Endothelial cell of umbilical vein (primary cell): Measurements from ENCODE around the gene CDKN1C. TPM values are rescaled to one million over a fixed set of nuclear protein-coding genes. Genes with fewer than 3 reads are reported as not detected.

Experiments used
- BruUV-seq: library from RNA; stranded (reverse); fragments of 400-500 nt; replicated peaks from 2 replicates; lab custom pipeline; 2021; lab: Mats Ljungman, UMichigan
- CTCF ChIA-PET: fragments of 300-600, 350-600 bp; sonication (Branson Sonifier 250); formaldehyde crosslinking; loops from one replicate; lab custom pipeline; 2021; ENCODE audit warnings: antibody characterized with exemption, inconsistent platforms; lab: Charles Lee
- POLR2A ChIA-PET: fragments of 300-600, 350-600 bp; sonication (Branson Sonifier 250); formaldehyde crosslinking; loops from one replicate; lab custom pipeline; 2021; ENCODE audit warnings: antibody characterized with exemption, inconsistent platforms; lab: Charles Lee
- DNase-seq: peaks from one replicate; pipeline ENCODE4 v3.0.0-alpha.2; 2011; ENCODE audit warnings: low read depth, low spot score
- FAIRE-seq: peaks from 2 replicates; lab custom pipeline; 2011; peaks lifted over from hg19 to GRCh38; lab: Jason Lieb, UNC
- H2AFZ ChIP-seq: 2 replicates; pipeline ENCODE4 v1.6.0; 2012; ENCODE audit warnings: low read depth, low read length, control low read depth, inconsistent platforms
- H3K27ac ChIP-seq: 2 replicates; pipeline ENCODE4 v1.5.1; 2011; ENCODE audit warnings: low read depth, mild to moderate bottlenecking, control low read depth, low read length, moderate library complexity; ENCODE audit not compliant: insufficient read depth
- H3K27me3 ChIP-seq, 2 experiments: 2 replicates each; pipeline versions ENCODE4 v1.6.0 to v1.6.1; 2011; ENCODE audit warnings: low read length in 2 of 2, mixed read lengths in 1 of 2; ENCODE audit not compliant: control insufficient read depth in 2 of 2, insufficient read depth in 2 of 2
- H3K36me3 ChIP-seq, 2 experiments: 2 replicates in 1 of 2; 3 replicates in 1 of 2; pipeline ENCODE4 v1.5.1; 2011; ENCODE audit warnings: low read length in 2 of 2, mild to moderate bottlenecking in 1 of 2, moderate library complexity in 1 of 2; ENCODE audit not compliant: control insufficient read depth in 2 of 2, insufficient read depth in 2 of 2; ENCODE audit errors: extremely low read depth in 1 of 2
- H3K4me1 ChIP-seq: 3 replicates; pipeline ENCODE4 v1.5.1; 2011; ENCODE audit warnings: mild to moderate bottlenecking, low read length; ENCODE audit not compliant: control insufficient read depth, insufficient read depth; ENCODE audit errors: extremely low read depth
- H3K4me2 ChIP-seq: 2 replicates; pipeline ENCODE4 v1.6.1; 2011; ENCODE audit warnings: low read length, control low read depth, mixed read lengths; ENCODE audit not compliant: insufficient read depth
- H3K4me3 ChIP-seq, 3 experiments: fragments of 200-600 bp in 1 of 3; sonication (generic), shearing (Covaris generic) in 1 of 3; replicated peaks in 1 of 3; 2 replicates each; pipeline ENCODE4 v1.5.1; 2011 to 2016; ENCODE audit warnings: control low read depth in 3 of 3, low read length in 3 of 3, mild to moderate bottlenecking in 2 of 3, inconsistent platforms in 1 of 3, low read depth in 1 of 3, moderate library complexity in 1 of 3; ENCODE audit not compliant: insufficient read depth in 1 of 3
- H3K79me2 ChIP-seq: 2 replicates; pipeline ENCODE4 v1.6.0; 2012; ENCODE audit warnings: low read length, inconsistent platforms; ENCODE audit not compliant: control insufficient read depth, insufficient read depth
- H3K9ac ChIP-seq: replicated peaks from 2 replicates; pipeline ENCODE3; 2011; ENCODE audit warnings: low read length, control low read depth; ENCODE audit not compliant: insufficient read depth; ENCODE audit errors: extremely low read depth
- H3K9me1 ChIP-seq: replicated peaks from 3 replicates; pipeline ENCODE4 v1.6.0; 2011; ENCODE audit warnings: mild to moderate bottlenecking, low read length; ENCODE audit not compliant: control insufficient read depth, insufficient read depth; ENCODE audit errors: extremely low read depth
- H3K9me3 ChIP-seq: replicated peaks from 2 replicates; pipeline ENCODE4 v1.5.1; 2012; ENCODE audit warnings: low read length, inconsistent platforms; ENCODE audit not compliant: control insufficient read depth, insufficient read depth
- H4K20me1 ChIP-seq: replicated peaks from 2 replicates; pipeline ENCODE3; 2011; ENCODE audit warnings: mild to moderate bottlenecking, low read length; ENCODE audit not compliant: control insufficient read depth, insufficient read depth; ENCODE audit errors: extremely low read depth
- CTCF ChIP-seq, 2 donors: IDR thresholded peaks; 1 replicate in 1 of 2; 2 replicates in 1 of 2; pipeline ENCODE4 v1.5.1; 2011; ENCODE audit warnings: low read length in 2 of 2, mild to moderate bottlenecking in 2 of 2, moderate library complexity in 2 of 2, control low read depth in 1 of 2, inconsistent platforms in 1 of 2, low read depth in 1 of 2; ENCODE audit not compliant: insufficient read depth in 1 of 2; ENCODE audit errors: extremely low read depth in 1 of 2
- EZH2 ChIP-seq: IDR thresholded peaks from 2 replicates; pipeline ENCODE4 v1.6.1; 2012; ENCODE audit warnings: borderline replicate concordance, low read depth, mild to moderate bottlenecking, moderate library complexity, low read length, inconsistent platforms; ENCODE audit not compliant: severe bottlenecking
- FOS ChIP-seq: IDR thresholded peaks from 2 replicates; pipeline ENCODE4 v1.6.1; 2011; ENCODE audit warnings: mild to moderate bottlenecking, low read length, moderate library complexity, borderline replicate concordance; ENCODE audit not compliant: insufficient read depth
- GATA2 ChIP-seq: IDR thresholded peaks from 2 replicates; pipeline ENCODE4 v1.7.0; 2011; ENCODE audit warnings: low read depth, mild to moderate bottlenecking, moderate library complexity, mixed read lengths, low read length; ENCODE audit not compliant: insufficient read length, insufficient read depth
- JUN ChIP-seq: IDR thresholded peaks from 2 replicates; pipeline ENCODE4 v1.6.1; 2011; ENCODE audit warnings: borderline replicate concordance, low read depth; ENCODE audit not compliant: insufficient read length, insufficient read depth
- MAX ChIP-seq: IDR thresholded peaks from 2 replicates; pipeline ENCODE4 v1.6.1; 2011; ENCODE audit not compliant: insufficient read depth, insufficient read length
- MYC ChIP-seq: IDR thresholded peaks from one replicate; pipeline ENCODE4 v1.6.1; 2011; ENCODE audit warnings: mild to moderate bottlenecking, low read depth, low read length
- POLR2A ChIP-seq: IDR thresholded peaks from 2 replicates; pipeline ENCODE4 v1.6.1; 2012; ENCODE audit warnings: low read depth, mild to moderate bottlenecking, control low read depth, low read length
- POLR2AphosphoS5 ChIP-seq: IDR thresholded peaks from 2 replicates; pipeline ENCODE4 v1.6.1; 2012; ENCODE audit warnings: low read depth, mild to moderate bottlenecking, control low read depth, low read length, moderate library complexity; ENCODE audit not compliant: insufficient read depth
- dilution Hi-C: fragments of 300-500 bp; cut with MboI; formaldehyde crosslinking; loops from one replicate; pipeline ENCODE4 v1.15.0; 2019; ENCODE audit warnings: low sequenced_read_pairs; ENCODE audit not compliant: extremely low pct_ligation_motif_present
- intact Hi-C: fragments of 100-400 bp; cut with micrococcal nuclease; formaldehyde crosslinking; loops from one replicate; pipeline ENCODE4 v1.10.0; 2022
- polyA plus RNA-seq, 4 experiments: library from polyadenylated mRNA; depleted of rRNA in 3 of 4; stranded (reverse) in 3 of 4; unstranded in 1 of 4; fragments of >200 nt; gene quantifications; 2 replicates each; pipeline versions ENCODE4 v1.2.1 to v1.2.3, GENCODE V29; 2011 to 2012; ENCODE audit warnings: missing spikeins in 1 of 4
- total RNA-seq: library from RNA; stranded (reverse); gene quantifications from 2 replicates; pipeline ENCODE4 v1.2.3, GENCODE V29; 2021

CDKN1C gene
- total and polyA plus RNA-seq, 2 donors (not counting 3 experiments of a cell fraction or from before 2014, with no cell fraction given), result 4.1 to 9.0 TPM

- BruUV-seq, result no TSS peak
- H3K36me3 ChIP-seq, result no peaks in the 10 kb centered on the region
- ChIA-PET POLR2A (interaction anchor here (0.7 to 1.7 kb wide), 3 partner anchors 30 to 1922 kb away, joined by 3 to 11 read pairs (median 4); partner anchors contain the start of gene PHLDA2), CTCF (interaction anchor here (0.8 to 1.8 kb wide), 4 partner anchors 11 to 367 kb away, joined by 3 to 12 read pairs (median 6); no protein-coding TSS in a partner anchor)
- peak overlapping the region; percentile 22 for H3K9ac ChIP-seq
- no peaks in the 10 kb centered on the region for H4K20me1 ChIP-seq
- H3K27ac ChIP-seq, result peak overlapping the region; percentile 72
- no peak overlapping the region for H3K4me2 ChIP-seq
- DNase-seq (peak; percentile 22), FAIRE-seq (no peak)
- H3K9me1 ChIP-seq, result no peaks in the 10 kb centered on the region
- dilution Hi-C loops, result no loop called here
- TF ChIP-seq GATA2, result no peak
- TF ChIP-seq MAX, result no peak
- no peak for TF ChIP-seq CTCF (IDR thresholded peaks at IDR 0.05; ENCODE audit: extremely low read depth in 1 of 2, insufficient read depth in 1 of 2, low read depth in 1 of 2, low read length in 2 of 2)
- TF ChIP-seq EZH2, result no peak
- no peak for TF ChIP-seq POLR2AphosphoS5
- no peak for TF ChIP-seq JUN
- no peak for TF ChIP-seq MYC
- TF ChIP-seq POLR2A, result no peak
- no peak for TF ChIP-seq FOS
- H3K9me3 ChIP-seq, result no peaks in the 10 kb centered on the region
- H3K79me2 ChIP-seq, result no peaks in the 10 kb centered on the region
- peaks cover 26% of the 10 kb centered on the region for H3K4me1 ChIP-seq
- intact Hi-C loops, result no loop called here
- no peak overlapping the region for H3K4me3 ChIP-seq
- H3K27me3 ChIP-seq, result peaks cover 0 to 2% of the 10 kb centered on the region in 2 experiments
- H2AFZ ChIP-seq, result peak overlapping the region; percentile 29
These were observed 13.7 kb upstream of the CDKN1C start for GRCh38 chr11:2899080-2899783.
